ENCODE data around the gene DHX35.

Gene DHX35

GRCh38 chr20:38947931-38948362, 14.2 kb upstream of the DHX35 start:
- no peak for DNase-seq (ENCODE audit: low spot score)
- in situ Hi-C loops (cut with MboI; ENCODE audit: low sequenced_read_pairs, unreplicated experiment): no loop called here
- TF ChIP-seq CTCF (IDR thresholded peaks at IDR 0.05; ENCODE audit: borderline replicate concordance, control extremely low read depth, extremely low read depth, insufficient read depth, missing control alignments): no peak

DNA sequence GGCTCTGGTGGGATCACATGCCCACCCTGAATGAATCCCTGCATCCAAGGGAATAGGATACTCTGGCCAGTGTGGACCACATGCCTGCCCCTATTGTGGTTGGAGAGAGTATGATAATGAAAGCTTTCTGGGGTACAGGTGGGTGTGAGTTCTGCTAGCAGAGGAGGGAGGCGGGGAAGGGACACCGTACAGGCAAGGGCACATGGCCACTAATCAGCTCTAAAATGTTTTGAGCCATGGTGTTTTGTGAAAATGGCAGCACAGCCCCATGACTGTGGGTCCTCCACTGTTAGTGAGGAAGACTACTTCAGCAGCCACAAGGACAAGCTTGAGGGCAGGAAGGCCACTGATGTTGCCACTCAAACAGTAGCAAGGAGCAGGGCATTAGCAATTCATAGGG, 11.9 kb upstream of the DHX35 start:
- in situ Hi-C loops (cut with MboI; ENCODE audit: low sequenced_read_pairs, unreplicated experiment): no loop called here
- no peak for TF ChIP-seq CTCF (IDR thresholded peaks at IDR 0.05; ENCODE audit: borderline replicate concordance, control extremely low read depth, extremely low read depth, insufficient read depth, missing control alignments)
- DNase-seq (ENCODE audit: low spot score): no peak

- TF ChIP-seq CTCF (IDR thresholded peaks at IDR 0.05; ENCODE audit: borderline replicate concordance, control extremely low read depth, extremely low read depth, insufficient read depth, missing control alignments): no peak
- no peak for DNase-seq (ENCODE audit: low spot score)
- in situ Hi-C loops (cut with MboI; ENCODE audit: low sequenced_read_pairs, unreplicated experiment): no loop called here
Measured at GRCh38 chr20:38951611-38952010, 10.5 kb upstream of the DHX35 start.

DNA sequence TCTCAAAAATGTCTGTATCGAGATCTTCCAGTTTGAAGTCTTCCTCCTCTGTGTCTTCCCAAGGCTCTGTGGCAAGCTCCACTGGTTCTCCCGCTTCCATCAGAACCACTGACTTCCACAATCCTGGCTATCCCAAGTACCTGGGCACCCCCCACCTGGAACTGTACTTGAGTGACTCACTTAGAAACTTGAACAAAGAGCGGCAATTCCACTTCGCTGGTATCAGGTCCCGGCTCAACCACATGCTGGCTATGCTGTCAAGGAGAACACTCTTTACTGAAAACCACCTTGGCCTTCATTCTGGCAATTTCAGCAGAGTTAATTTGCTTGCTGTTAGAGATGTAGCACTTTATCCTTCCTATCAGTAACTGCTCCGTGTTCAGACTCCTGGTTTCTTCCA, 10.0 kb upstream of the DHX35 start:
- no peak for DNase-seq (ENCODE audit: low spot score)
- no peak for TF ChIP-seq CTCF (IDR thresholded peaks at IDR 0.05; ENCODE audit: borderline replicate concordance, control extremely low read depth, extremely low read depth, insufficient read depth, missing control alignments)
- in situ Hi-C loops (cut with MboI; ENCODE audit: low sequenced_read_pairs, unreplicated experiment): no loop called here

DNA sequence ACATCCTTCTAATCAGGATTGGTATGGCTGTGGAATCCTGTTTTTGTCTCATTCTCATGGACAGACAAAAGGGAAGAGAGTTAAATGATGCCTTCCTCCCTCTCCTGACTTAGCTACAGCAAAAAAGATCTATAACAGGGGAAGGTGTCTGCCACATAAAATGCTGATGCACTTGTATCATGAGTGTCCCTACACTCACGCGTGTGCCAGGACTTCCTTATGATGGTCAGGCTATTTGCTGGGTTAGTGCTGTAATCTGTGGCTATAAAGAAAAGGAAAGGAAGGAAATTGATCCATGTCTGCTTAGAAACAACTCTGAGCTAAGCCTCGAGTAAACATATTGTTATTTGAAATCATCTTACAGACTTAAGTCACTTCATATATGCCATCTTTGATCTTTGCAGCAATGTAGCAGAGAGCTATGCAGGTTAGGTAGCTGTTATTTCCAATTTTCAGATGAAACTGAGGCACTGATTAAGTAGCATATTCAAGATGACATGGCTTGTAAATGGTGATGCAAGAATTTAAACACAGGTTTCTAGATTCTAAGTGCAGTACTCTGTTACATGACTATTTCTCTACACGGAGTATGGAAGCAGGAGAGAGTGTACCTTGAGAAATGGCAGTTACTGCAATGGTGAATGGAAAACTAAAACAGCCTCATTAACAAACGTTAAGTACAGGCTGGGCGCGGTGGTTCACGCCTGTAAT, 8.4 kb upstream of the DHX35 start:
- in situ Hi-C loops (cut with MboI; ENCODE audit: low sequenced_read_pairs, unreplicated experiment): no loop called here
- TF ChIP-seq CTCF (IDR thresholded peaks at IDR 0.05; ENCODE audit: borderline replicate concordance, control extremely low read depth, extremely low read depth, insufficient read depth, missing control alignments): no peak
- DNase-seq (ENCODE audit: low spot score): no peak

DNA sequence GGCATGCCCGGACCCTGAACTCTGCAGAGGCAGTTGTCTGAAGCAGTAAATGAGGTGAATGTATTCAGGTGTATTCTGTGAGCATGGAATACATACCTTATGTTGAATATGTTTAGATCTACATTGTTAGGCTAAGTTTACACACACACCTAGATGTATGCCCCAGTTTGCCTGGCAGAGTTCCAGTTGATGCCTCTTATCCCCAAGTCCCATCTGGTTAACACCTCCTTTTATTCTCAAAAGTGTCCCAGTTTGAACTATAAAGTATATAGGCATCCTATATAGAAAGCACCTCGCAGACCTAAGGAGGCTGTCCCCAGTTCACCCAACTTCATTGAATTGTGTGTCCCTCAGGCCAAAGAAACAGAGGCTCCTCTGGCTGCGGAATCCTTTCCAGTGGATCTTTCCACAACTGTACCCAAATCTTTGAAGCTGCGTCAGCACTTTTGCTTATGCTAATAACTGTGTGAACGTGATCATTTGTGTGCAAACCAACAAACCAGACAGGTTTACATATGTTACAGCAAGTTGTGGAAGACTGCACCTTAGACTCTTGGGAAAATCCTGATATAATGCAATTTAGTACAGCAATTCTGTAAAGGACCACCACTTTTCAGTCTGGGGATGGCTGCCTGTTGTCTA, 4.8 kb upstream of the DHX35 start:
- in situ Hi-C loops (cut with MboI; ENCODE audit: low sequenced_read_pairs, unreplicated experiment): no loop called here
- no peak for TF ChIP-seq CTCF (IDR thresholded peaks at IDR 0.05; ENCODE audit: borderline replicate concordance, control extremely low read depth, extremely low read depth, insufficient read depth, missing control alignments)
- DNase-seq (ENCODE audit: low spot score): no peak

Measured in GM13976 (cell line).